Immature natural killer cell (primary cell): ENCODE results near the gene C10orf95. TPM values are rescaled to one million over a fixed set of nuclear protein-coding genes. Genes with fewer than 3 reads are reported as not detected.
"Not testable (repeated sequence)": the region's sequence is repeated elsewhere in the genome, so short reads cannot be mapped to it uniquely, and the experiment has no call there.

ENCODE experiments used
- DNase-seq, 3 donors: peaks; one replicate each; pipeline ENCODE4 v3.0.0; 2022; ENCODE audit warnings: mixed read lengths in 1 of 3
- H3K27ac Mint-ChIP-seq, 6 donors: one replicate each; pipeline ENCODE4 v1.8.0; 2020; ENCODE audit warnings: mixed read lengths in 6 of 6, mild to moderate bottlenecking in 5 of 6, inconsistent platforms in 4 of 6, moderate library complexity in 3 of 6
- H3K27me3 Mint-ChIP-seq, 3 donors: one replicate each; pipeline ENCODE4 v1.8.0; 2020 to 2021; ENCODE audit warnings: low read depth in 3 of 3, mild to moderate bottlenecking in 3 of 3, mixed read lengths in 3 of 3, moderate library complexity in 3 of 3, inconsistent platforms in 1 of 3
- H3K36me3 Mint-ChIP-seq, 3 donors: one replicate each; pipeline ENCODE4 v1.8.0; 2020; ENCODE audit warnings: mixed read lengths in 3 of 3, inconsistent platforms in 2 of 3, mild to moderate bottlenecking in 2 of 3
- H3K4me1 Mint-ChIP-seq, 2 donors: one replicate each; pipeline ENCODE4 v1.8.0; 2020; ENCODE audit warnings: inconsistent platforms in 2 of 2, mild to moderate bottlenecking in 2 of 2, mixed read lengths in 2 of 2, moderate library complexity in 1 of 2
- H3K4me3 Mint-ChIP-seq, 5 donors: one replicate each; pipeline ENCODE4 v1.8.0; 2020; ENCODE audit warnings: mild to moderate bottlenecking in 5 of 5, mixed read lengths in 5 of 5, inconsistent platforms in 3 of 5, moderate library complexity in 3 of 5
- H3K9me3 Mint-ChIP-seq, 6 donors: one replicate each; pipeline ENCODE4 v1.8.0; 2020; ENCODE audit warnings: mild to moderate bottlenecking in 6 of 6, mixed read lengths in 6 of 6, inconsistent platforms in 4 of 6, moderate library complexity in 3 of 6
- polyA plus RNA-seq, 3 donors: library from polyadenylated mRNA; unstranded; fragments of 300-500 nt; fragmentation: Illumina TruSeq; gene quantifications; one replicate each; pipeline ENCODE4 v1.2.3, GENCODE V29; 2021

C10orf95 gene
- polyA plus RNA-seq = under 1 TPM; 0.32 to 0.67 (median 0.59) TPM

GRCh38 chr10:102451105-102451969, at the start of gene C10orf95:
Gene C10orf95, minus strand, starts transcription at chr10:102451543. Its CDS starts 450 bp downstream, at chr10:102451093.
- Mint-ChIP-seq H3K36me3 (no peaks in the 10 kb centered on the region), H3K4me1 (peaks cover 21 to 26% of the 10 kb centered on the region in 2 donors), H3K4me3 (peak within 1 kb of the TSS; percentile 80 to 97 (median 82)), H3K27ac (peak within 1 kb of the TSS; percentile 71 to 89 (median 81)), H3K27me3 (peaks cover 0 to 7% (median 3%) of the 10 kb centered on the region in 3 donors), H3K9me3 (no peaks in the 10 kb centered on the region)
- no peak for DNase-seq

GRCh38 chr10:102500686-102501085, 49.3 kb upstream of the C10orf95 start:
- not testable (repeated sequence) for DNase-seq, H3K9me3 Mint-ChIP-seq, H3K36me3 Mint-ChIP-seq, H3K27me3 Mint-ChIP-seq
- H3K4me3 Mint-ChIP-seq = peak overlapping the region in 1 of 5 donors; percentile 14
- peak overlapping the region in 2 of 6 donors; percentile 34 to 45 for H3K27ac Mint-ChIP-seq
- peaks cover 35 to 52% of the 10 kb centered on the region in 2 donors for H3K4me1 Mint-ChIP-seq

- Mint-ChIP-seq H3K4me1 (peaks cover 23 to 39% of the 10 kb centered on the region in 2 donors), H3K27me3 (peaks cover 0 to 3% (median 0%) of the 10 kb centered on the region in 3 donors), H3K27ac (peak overlapping the region in 1 of 6 donors; percentile 27), H3K36me3 (no peaks in the 10 kb centered on the region), H3K9me3 (no peaks in the 10 kb centered on the region), H3K4me3 (peak overlapping the region in 2 of 5 donors; percentile 10 to 35)
- DNase-seq = no peak
Observed at GRCh38 chr10:102499356-102499755, 48.0 kb upstream of the C10orf95 start.

GRCh38 chr10:102497545-102497944, 46.2 kb upstream of the C10orf95 start:
- Mint-ChIP-seq H3K4me1 (peaks cover 36 to 50% of the 10 kb centered on the region in 2 donors), H3K9me3 (no peaks in the 10 kb centered on the region), H3K27ac (no peak overlapping the region), H3K27me3 (no peaks in the 10 kb centered on the region), H3K36me3 (peaks cover 0 to 4% (median 0%) of the 10 kb centered on the region in 3 donors), H3K4me3 (no peak overlapping the region)
- DNase-seq = no peak

GRCh38 chr10:102493771-102494170, 42.4 kb upstream of the C10orf95 start:
- H3K27ac Mint-ChIP-seq = no peak overlapping the region
- peaks cover 35 to 52% of the 10 kb centered on the region in 2 donors for H3K4me1 Mint-ChIP-seq
- H3K36me3 Mint-ChIP-seq = peaks cover 2 to 13% (median 5%) of the 10 kb centered on the region in 3 donors
- H3K4me3 Mint-ChIP-seq = no peak overlapping the region
- no peak for DNase-seq
- no peaks in the 10 kb centered on the region for H3K9me3 Mint-ChIP-seq
- peaks cover 0 to 2% (median 0%) of the 10 kb centered on the region in 3 donors for H3K27me3 Mint-ChIP-seq

GRCh38 chr10:102492983-102493382, 41.6 kb upstream of the C10orf95 start:
- no peaks in the 10 kb centered on the region for H3K9me3 Mint-ChIP-seq

GRCh38 chr10:102492344-102492939, 41.1 kb upstream of the C10orf95 start:
- Mint-ChIP-seq H3K27ac (peak overlapping the region in 5 of 6 donors; percentile 42 to 80 (median 61)), H3K27me3 (peaks cover 0 to 2% (median 0%) of the 10 kb centered on the region in 3 donors), H3K36me3 (peaks cover 5 to 18% (median 7%) of the 10 kb centered on the region in 3 donors), H3K9me3 (no peaks in the 10 kb centered on the region), H3K4me3 (peak overlapping the region in 1 of 5 donors; percentile 47), H3K4me1 (peaks cover 30 to 43% of the 10 kb centered on the region in 2 donors)
- DNase-seq = no peak

More at GRCh38 chr10:102492983-102493382, 41.6 kb upstream of the C10orf95 start:
- peaks cover 4 to 15% (median 5%) of the 10 kb centered on the region in 3 donors for H3K36me3 Mint-ChIP-seq
- peak overlapping the region in 2 of 5 donors; percentile 30 to 36 for H3K4me3 Mint-ChIP-seq
- peaks cover 0 to 2% (median 0%) of the 10 kb centered on the region in 3 donors for H3K27me3 Mint-ChIP-seq
- peak overlapping the region in 2 of 6 donors; percentile 36 to 75 for H3K27ac Mint-ChIP-seq
- DNase-seq = no peak
- peaks cover 31 to 44% of the 10 kb centered on the region in 2 donors for H3K4me1 Mint-ChIP-seq

- Mint-ChIP-seq H3K27ac (peak overlapping the region in 1 of 6 donors; percentile 77), H3K4me1 (peaks cover 25 to 31% of the 10 kb centered on the region in 2 donors), H3K27me3 (peaks cover 0 to 2% (median 0%) of the 10 kb centered on the region in 3 donors), H3K4me3 (no peak overlapping the region), H3K36me3 (peaks cover 5 to 18% (median 7%) of the 10 kb centered on the region in 3 donors), H3K9me3 (no peaks in the 10 kb centered on the region)
- no peak for DNase-seq
Observed at GRCh38 chr10:102491136-102491535, 39.8 kb upstream of the C10orf95 start.

- H3K27me3 Mint-ChIP-seq = peaks cover 0 to 2% (median 0%) of the 10 kb centered on the region in 3 donors
- DNase-seq = no peak
- no peak overlapping the region for H3K27ac Mint-ChIP-seq
- H3K9me3 Mint-ChIP-seq = no peaks in the 10 kb centered on the region
- no peak overlapping the region for H3K4me3 Mint-ChIP-seq
- no peaks in the 10 kb centered on the region for H3K4me1 Mint-ChIP-seq
- peaks cover 5 to 37% (median 24%) of the 10 kb centered on the region in 3 donors for H3K36me3 Mint-ChIP-seq
Observed at GRCh38 chr10:102485093-102485784, 33.9 kb upstream of the C10orf95 start.

- peaks cover 0 to 34% (median 24%) of the 10 kb centered on the region in 3 donors for H3K36me3 Mint-ChIP-seq
- DNase-seq = no peak
- peaks cover 0 to 2% (median 2%) of the 10 kb centered on the region in 3 donors for H3K27me3 Mint-ChIP-seq
- H3K4me3 Mint-ChIP-seq = no peak overlapping the region
- H3K9me3 Mint-ChIP-seq = no peaks in the 10 kb centered on the region
- peaks cover under 1 to 2% of the 10 kb centered on the region in 2 donors for H3K4me1 Mint-ChIP-seq
- H3K27ac Mint-ChIP-seq = peak overlapping the region in 1 of 6 donors; percentile 34
Observed at GRCh38 chr10:102484021-102484420, 32.7 kb upstream of the C10orf95 start.

- H3K36me3 Mint-ChIP-seq = peaks cover 0 to 21% (median 10%) of the 10 kb centered on the region in 3 donors
Observed at GRCh38 chr10:102480396-102480795, 29.1 kb upstream of the C10orf95 start.

GRCh38 chr10:102479651-102480050, 28.3 kb upstream of the C10orf95 start:
- DNase-seq = no peak
- peaks cover 0 to 15% (median 9%) of the 10 kb centered on the region in 3 donors for H3K36me3 Mint-ChIP-seq
- peak overlapping the region in 5 of 6 donors; percentile 6 to 88 (median 62) for H3K27ac Mint-ChIP-seq
- peaks cover 3 to 6% of the 10 kb centered on the region in 2 donors for H3K4me1 Mint-ChIP-seq
- H3K4me3 Mint-ChIP-seq = no peak overlapping the region
- H3K27me3 Mint-ChIP-seq = peaks cover 0 to 5% (median 0%) of the 10 kb centered on the region in 3 donors
- no peaks in the 10 kb centered on the region for H3K9me3 Mint-ChIP-seq

More at GRCh38 chr10:102480396-102480795, 29.1 kb upstream of the C10orf95 start:
- H3K4me1 Mint-ChIP-seq = peaks cover 3 to 6% of the 10 kb centered on the region in 2 donors
- peak overlapping the region in 1 of 6 donors; percentile 23 for H3K27ac Mint-ChIP-seq
- H3K4me3 Mint-ChIP-seq = no peak overlapping the region
- no peaks in the 10 kb centered on the region for H3K9me3 Mint-ChIP-seq
- peaks cover 0 to 5% (median 0%) of the 10 kb centered on the region in 3 donors for H3K27me3 Mint-ChIP-seq
- no peak for DNase-seq
